RCC 7860 (cell line): ENCODE results near the gene ATE1.

ENCODE experiments used
- DNase-seq: peaks from one replicate; pipeline ENCODE4 v3.0.0-alpha.2; 2015; ENCODE audit warnings: low spot score
- FAIRE-seq: peaks from 2 replicates; lab custom pipeline; 2012; peaks lifted over from hg19 to GRCh38; lab: Jason Lieb, UNC

Gene ATE1

GRCh38 chr10:121751191-121751760 lies 176.6 kb downstream of the ATE1 start:
- no peak for DNase-seq
- no peak for FAIRE-seq

DNA sequence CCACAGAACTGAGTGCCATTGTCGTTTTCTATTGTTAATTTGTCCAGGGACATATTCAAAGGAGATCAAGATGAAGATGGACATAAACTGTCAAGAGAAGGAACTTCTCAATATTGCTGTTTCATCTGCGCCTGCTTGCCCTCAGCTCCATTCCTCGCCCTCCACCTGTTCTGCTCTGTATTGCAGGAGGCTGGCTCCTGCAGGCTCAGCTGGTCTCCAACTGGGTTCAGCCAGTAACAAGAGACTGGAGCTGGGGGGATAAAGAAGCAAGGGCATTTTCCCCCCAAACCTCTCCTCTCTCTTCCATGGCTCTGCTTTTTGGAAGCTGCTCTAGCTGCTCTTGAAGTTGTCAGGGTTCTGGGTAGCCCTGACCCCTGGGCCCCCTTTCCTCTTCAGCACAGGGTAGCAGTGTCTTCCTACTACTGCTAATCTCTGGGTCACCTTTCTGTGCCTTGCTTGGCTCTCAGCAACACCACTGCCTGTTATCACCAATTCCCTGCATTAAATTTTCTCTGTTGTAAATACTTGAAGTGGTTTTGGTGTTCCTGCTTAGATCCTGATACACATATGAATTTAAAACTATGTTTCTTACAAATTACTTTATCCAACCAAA lies 180.6 kb downstream of the ATE1 start:
- DNase-seq (no peak), FAIRE-seq (no peak)

- DNase-seq = peak; percentile 7
- no peak for FAIRE-seq
Measured at GRCh38 chr10:121741248-121741792, 186.5 kb downstream of the ATE1 start.

DNA sequence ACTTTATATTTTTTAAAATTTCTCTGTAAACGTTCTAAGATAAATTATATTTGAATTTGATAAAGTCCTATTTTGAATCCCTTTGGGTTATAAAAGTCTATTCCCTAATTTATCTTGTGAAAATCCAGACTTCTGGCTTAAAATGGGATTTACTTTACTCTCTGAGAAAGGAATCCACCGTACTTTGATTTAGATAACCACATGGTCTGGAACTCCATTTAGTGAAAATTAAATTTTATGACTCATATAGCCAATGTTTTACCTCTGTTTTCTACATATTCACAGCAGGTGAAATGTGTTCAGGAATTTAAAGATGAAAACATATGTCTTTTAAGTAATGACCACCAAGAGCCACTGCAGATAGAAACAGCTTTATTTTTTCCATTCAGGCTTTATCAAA lies 187.8 kb downstream of the ATE1 start:
- FAIRE-seq (no peak), DNase-seq (no peak)

DNA sequence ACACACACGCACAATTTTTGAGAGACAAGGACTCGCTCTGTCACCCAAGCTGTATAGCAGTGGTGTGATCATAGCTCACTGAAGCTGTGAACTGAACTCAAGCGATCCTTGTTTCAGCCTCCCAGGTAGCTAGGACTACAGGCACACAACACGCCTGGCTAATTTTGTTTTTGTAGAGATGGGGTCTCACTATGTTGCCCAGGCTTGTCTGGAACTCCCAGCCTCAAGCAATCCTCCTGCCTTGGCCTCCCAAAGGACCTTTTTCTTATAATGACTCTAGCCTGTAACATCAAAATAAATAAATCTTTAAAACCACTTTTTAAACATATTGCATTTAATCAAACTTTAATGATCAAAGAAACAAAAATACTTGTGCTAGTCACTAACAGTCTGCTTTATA lies 188.7 kb downstream of the ATE1 start:
- DNase-seq (no peak), FAIRE-seq (no peak)

DNA sequence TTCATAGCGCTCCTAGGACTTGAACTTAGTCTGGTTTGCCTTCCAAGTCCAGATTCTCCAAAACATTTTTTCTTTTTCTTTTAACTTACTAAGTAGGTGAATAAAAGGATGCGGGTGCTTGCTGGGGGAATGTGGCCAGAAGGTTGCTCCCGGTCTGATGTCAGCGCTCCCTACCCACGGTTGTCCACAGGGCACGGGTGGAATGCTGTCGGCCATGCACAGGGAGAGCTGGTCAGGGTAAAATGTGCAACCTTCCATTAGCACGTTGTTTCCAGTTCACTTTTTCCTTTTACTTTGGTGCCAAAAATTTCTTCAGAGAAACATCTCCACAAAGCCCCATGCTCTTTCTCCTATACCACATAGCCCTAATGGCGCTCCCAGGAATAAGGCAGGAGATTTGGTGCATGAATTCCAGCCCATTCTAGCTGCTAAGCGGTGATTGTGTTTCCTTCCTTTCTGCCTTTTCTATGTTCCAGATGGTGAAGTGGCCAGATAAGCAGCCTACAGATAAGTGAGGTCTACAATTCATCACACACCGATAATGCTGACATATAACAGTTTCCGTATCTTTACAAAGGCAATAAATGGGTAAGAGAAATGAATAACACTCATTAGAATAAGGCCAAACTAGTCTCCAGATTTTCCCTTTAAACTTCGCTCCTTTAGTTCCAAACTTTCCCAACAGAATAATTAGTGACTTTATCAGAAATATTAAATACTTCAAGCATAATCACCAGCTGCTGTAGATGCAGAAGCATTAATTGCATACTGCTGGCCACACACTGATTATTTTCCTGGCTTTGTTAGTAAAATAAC lies 191.3 kb downstream of the ATE1 start:
- no peak for FAIRE-seq

DNA sequence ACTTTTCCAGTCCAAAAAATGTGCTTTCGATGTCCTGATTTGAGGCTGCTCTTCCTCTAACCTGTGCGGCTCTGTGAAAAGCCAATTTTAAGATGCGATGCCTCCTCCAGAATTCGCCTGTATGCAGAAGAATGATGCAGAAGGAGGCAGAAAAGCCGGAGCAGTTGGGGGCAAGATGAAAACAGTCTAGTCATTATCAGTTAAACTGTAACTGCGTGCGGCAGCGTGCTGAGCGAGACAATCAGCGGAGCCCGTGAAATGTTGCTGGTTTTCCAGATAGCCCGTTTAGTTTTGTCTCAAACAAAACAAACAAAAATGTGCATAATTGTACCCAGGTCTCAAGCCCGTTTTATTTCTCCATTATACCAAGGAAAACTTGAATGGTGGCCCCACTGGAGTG lies 192.6 kb downstream of the ATE1 start:
- no peak for FAIRE-seq
- no peak for DNase-seq

More for the DNA sequence above, 191.3 kb downstream of the ATE1 start:
- no peak for DNase-seq

DNA sequence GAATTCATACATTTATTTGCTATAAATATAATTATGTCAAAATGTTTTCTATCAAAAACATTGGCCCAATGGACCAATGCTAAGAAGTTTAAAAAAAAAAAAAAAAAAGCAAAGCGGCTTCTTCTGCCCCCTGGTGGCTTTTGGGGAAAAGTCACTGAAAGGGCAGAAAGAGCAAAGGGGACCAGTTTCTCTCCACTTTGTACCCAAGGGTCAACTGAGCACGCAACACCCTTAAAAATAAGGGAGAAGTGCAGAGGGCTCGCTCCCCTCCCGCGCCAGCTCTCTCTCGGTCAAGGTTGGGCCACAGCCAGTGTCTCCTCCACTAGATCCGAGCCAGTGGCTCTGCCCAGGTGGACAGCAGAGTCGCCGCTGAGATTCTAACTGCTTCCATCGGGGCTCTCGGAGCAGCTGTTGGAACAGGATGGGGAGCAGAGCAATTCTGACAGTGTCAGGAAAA lies 193.2 kb downstream of the ATE1 start:
- DNase-seq (no peak), FAIRE-seq (peak; percentile 54)

DNA sequence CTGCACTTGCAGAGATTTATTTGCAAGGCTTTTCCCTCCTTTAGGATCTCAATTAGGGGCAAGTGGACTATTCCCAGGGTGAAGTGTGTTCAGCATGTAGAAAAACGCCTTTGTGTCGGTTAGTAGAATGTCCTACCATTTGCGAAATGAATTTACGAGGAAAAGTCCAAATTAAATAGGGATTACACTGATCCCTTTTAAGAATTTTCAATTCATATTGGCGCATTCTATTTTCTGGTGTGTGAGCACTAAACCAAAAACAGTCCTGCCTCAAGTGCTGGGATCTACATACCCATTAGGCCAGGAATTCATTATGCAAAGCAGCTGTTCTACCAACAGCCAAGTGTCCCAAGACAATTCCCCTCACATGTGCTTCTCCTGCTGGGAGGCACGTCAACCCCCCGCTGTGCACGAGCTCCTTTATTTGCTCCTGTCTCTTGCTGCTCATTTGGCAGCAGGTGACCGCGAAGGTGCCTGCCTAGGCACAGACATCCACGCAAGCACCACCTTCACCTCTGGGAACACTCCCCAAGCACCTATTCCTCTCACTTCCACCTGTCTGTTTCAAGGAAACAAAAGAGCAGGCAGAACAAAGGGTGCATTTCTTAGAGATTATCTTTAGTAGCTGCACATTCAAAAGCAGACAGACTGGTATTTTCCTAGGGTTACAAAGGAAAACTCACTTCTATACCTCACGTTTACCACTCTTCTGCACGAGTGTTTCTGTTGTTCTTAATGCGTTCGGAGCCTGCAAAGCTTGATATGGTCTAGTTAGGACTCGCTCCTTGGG lies 195.0 kb downstream of the ATE1 start:
- FAIRE-seq (no peak), DNase-seq (no peak)

DNA sequence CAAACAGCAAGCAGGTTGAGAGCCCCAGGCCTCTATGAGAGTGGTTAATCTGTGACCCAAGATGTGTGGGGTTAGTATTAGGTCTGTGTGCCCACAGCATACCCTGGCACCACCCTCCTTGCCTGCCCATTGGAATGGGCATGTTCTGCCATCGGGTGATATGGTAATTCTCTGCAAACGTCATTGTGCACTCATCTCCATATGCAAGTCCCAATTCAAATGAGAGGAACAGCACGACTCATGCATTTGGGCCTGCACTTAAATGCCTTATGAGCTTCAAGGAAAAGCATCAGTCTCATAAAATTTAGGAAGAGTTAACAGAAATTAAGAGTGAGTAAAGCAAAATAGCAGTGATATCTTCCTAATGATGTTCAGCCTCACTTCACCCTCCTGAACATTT lies 195.7 kb downstream of the ATE1 start:
- FAIRE-seq (no peak), DNase-seq (no peak)

DNA sequence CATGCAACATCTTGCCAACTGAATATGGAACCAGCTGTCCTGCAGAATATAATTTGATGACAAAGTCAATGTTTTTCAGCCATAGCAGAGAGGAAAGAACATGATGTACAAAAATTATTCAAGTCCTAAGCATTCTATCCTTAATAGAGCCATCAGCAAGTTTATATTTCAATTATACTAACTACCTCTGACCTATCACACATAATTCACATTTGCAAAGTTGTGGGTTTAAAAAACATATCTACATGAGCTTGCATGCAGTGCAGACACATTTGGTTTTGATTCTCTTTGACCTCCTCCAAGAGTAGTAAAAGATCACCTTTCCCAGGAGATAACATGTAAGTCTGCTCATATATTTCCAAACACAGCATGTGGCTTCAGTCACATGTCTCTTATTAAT lies 203.5 kb downstream of the ATE1 start:
- FAIRE-seq (no peak), DNase-seq (no peak)

DNA sequence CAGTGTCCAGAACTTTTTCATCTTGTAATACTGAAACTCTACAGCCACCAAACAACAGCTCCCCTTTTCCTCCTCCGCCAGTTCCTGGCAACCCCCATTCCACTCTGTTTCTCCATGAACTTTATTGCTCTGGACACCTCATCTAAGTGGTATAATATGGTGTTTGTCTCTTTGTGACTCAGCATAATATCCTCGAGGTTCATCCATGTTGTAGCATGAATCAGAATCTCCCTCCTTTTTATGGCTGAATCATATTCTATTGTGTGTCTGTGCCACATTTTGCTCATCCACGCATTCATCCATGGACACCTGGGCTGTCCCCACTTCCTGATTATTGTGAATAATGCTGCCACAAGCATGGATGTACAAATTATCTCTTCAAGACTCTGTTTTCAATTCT lies 205.2 kb downstream of the ATE1 start:
- DNase-seq (peak; percentile 65), FAIRE-seq (no peak)

DNA sequence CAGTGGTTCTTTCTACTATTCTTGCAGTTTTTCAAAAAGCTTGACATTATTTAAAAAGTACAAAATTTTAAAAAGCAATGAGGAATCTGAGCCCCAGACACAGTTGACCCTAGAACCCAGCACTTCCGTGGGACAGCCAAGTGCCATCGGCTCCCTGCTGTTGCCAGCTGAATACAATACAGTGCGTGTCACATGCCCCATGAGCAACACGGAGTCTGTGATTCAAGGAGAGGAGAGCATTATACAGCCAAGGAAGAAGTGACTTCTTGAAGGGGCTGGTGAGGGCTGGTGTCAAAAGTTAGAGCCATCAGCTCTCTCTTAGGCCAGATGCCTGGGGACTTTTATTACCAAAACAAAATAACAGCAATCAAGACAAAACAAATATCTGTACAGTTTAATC lies 206.6 kb downstream of the ATE1 start:
- DNase-seq = no peak
- no peak for FAIRE-seq

- no peak for DNase-seq
- no peak for FAIRE-seq
Measured at GRCh38 chr10:121715969-121716368, 211.9 kb downstream of the ATE1 start.

DNA sequence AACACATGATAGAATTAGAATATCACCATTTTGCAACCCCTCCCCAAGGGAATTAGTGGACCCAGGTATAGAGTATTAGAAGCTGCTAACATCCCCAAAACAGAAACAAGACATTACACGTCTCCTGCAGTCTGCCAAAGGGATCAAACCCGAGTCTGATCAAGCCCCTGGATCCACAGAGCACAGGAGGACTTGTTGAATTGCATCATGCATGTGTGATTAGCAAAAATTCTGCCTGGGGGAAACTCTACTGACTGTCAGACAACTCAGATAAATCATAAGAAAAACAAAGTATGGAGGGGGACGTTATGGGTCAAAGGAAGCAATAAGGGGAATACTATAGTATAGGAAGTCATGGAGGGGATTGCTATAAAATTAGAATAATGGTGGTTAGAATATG lies 212.8 kb downstream of the ATE1 start:
- FAIRE-seq (no peak), DNase-seq (no peak)

DNA sequence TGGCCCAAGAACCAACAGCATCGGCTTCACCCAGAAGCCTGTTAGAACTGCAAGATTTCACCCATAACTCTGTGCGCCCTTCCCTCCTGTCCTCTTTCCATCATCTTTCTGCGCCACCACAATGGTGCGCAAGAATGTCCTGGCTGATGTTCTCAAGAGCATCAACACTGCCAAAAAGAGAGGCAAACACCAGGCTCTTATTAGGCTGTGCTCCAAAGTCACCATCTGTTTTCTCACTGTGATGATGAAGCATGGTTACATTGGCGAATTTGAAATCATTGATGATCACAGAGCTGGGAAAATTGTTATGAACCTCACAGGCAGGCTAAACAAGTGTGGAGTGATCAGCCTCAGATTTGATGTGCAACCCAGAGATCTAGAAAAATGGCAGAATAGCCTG lies 214.3 kb downstream of the ATE1 start:
- no peak for FAIRE-seq
- no peak for DNase-seq

DNA sequence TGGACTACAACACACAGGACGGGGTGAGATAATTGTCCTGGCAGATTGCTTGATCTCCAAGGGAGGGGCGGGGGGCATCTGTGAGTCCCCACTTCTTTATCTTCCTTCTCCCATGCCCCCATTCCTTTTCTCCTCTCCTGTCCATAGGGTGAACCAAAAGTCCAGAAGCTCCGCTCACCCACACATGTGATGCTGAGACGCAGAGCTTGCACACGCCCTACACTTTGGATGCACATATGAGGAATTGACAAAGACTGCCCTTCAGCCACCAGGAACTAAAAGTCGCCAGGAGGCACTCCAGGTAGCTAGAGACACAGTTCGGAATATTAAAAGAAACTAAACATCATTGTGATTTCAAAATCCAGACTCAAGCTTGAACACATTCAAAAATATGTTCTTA lies 216.9 kb downstream of the ATE1 start:
- FAIRE-seq (no peak), DNase-seq (no peak)

DNA sequence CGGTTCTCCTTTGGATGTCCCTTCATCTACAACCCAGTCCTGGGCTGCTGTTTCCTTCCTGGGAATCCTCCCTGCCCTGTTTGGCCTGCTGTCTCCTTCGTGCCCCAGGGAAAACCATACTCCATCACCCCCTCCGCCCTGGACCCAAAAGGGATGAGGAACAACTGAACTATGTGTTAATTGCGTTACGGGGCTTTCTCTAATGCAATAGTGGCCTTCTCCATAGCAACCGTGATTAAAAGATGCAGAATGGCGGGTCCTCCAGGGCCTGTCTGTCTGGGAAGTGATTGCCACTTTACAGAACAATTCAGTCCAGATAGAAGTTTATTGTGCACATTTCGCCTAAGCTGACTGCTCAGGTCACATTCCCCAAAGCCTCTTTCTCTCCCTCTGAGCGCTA lies 217.6 kb downstream of the ATE1 start:
- FAIRE-seq (no peak), DNase-seq (no peak)

DNA sequence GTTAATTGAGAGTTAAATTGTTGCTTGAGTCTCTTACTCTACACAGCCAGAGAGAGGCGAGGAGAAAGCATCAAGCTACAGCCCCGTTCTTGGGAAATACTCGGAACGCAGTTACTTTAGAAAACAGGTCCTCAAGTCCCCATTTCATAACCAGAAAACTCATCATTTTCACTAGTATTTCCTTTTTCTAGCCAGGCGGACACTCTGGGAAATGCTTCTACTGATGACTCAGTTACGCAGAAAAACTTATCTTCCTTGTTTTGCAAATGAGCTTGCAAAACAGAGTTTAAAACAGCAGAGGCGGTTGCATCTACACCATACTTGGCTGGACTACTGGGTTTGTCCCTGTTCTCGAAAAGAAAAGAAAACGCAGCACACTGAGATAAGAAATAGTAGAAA lies 218.2 kb downstream of the ATE1 start:
- DNase-seq (no peak), FAIRE-seq (no peak)

DNA sequence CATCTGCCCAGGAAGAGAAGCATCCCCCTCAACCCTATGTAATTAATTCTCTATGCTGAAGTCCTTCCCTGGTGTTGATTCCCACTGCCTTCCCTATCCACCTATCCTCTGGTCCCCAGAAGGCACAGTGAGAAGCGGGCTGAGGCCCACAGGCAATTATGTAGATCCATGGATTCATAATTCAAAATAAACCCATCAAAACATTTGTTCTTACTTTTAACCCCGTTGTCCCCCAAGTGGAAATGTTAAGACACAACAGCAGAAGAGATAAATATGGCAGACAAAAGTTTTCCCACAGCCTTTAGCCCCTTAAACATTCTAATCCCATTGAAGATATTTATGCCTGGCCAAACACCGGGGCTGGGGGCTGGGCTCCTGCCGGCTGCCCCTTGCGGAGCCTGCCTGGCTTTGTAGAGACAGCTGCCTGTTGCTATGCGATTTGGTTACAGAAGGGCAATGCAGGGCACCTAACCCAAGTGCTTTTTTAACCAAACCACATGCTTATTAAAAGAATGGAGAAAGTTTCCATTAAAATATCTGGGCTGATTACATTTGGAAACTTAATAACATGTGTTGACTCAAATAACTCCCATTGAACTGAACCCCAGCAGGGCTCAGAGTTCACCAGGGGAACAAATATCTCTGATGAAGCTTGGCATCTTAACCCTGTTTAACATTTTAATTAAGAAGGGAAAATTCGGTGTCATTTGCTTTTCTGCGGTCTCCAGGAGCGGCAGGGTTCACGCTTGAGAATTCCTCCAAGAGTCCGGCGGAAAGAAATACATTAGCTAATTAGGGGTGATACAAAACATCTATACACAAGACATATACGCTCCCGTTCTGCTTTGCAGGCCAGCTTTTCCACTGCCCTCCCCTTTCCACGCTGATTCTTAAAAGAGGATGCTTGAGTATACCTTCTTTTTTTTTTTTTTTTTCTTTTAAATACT lies 218.8 kb downstream of the ATE1 start:
- FAIRE-seq = no peak

More for the DNA sequence above, 218.8 kb downstream of the ATE1 start:
- DNase-seq = no peak
